Uterus (tissue), 4 donors: ENCODE results near the gene OCIAD1. TPM values are rescaled to one million over a fixed set of nuclear protein-coding genes. Genes with fewer than 3 reads are reported as not detected.

Source experiments
- DNase-seq, 2 donors: peaks; one replicate each; pipeline ENCODE4 v3.0.0-alpha.2; 2019 to 2020
- H3K27ac ChIP-seq, 2 donors: fragments of 200-600 bp; sonication (generic); 1 replicate in 1 of 2; 2 replicates in 1 of 2; pipeline ENCODE4 v1.5.1; 2016 to 2018
- H3K27me3 ChIP-seq, 2 donors: fragments of 200-600 bp; sonication (generic); one replicate each; pipeline ENCODE4 v1.5.1; 2018 to 2019; ENCODE audit warnings: control low read depth in 1 of 2
- H3K36me3 ChIP-seq, 2 donors: fragments of 200-600 bp; sonication (generic); one replicate each; pipeline ENCODE4 v1.5.1; 2019; ENCODE audit warnings: control low read depth in 1 of 2
- H3K4me1 ChIP-seq, 2 donors: fragments of 200-600 bp; sonication (generic); one replicate each; pipeline ENCODE4 v1.5.1; 2018 to 2019; ENCODE audit warnings: control low read depth in 1 of 2
- H3K4me3 ChIP-seq, 2 donors: fragments of 200-600 bp; sonication (generic); 1 replicate in 1 of 2; 2 replicates in 1 of 2; pipeline ENCODE4 v1.5.1; 2018 to 2019; ENCODE audit warnings: mild to moderate bottlenecking in 1 of 2
- H3K9me3 ChIP-seq, 2 donors: fragments of 200-600 bp; sonication (generic); one replicate each; pipeline ENCODE4 v1.5.1; 2019; ENCODE audit warnings: control low read depth in 1 of 2
- CTCF ChIP-seq, 4 experiments: fragments of 200-600 bp in 2 of 4; fragments of 450-650 bp in 2 of 4; sonication (generic) in 2 of 4; IDR thresholded peaks; one replicate each; pipeline ENCODE4 v1.5.1; 2016 to 2019; ENCODE audit warnings: antibody characterized with exemption in 4 of 4, mild to moderate bottlenecking in 2 of 4, moderate library complexity in 1 of 4
- POLR2A ChIP-seq, 2 donors: fragments of 450-650 bp; IDR thresholded peaks; one replicate each; pipeline ENCODE4 v1.6.1; 2016; ENCODE audit warnings: antibody characterized with exemption in 2 of 2, mild to moderate bottlenecking in 1 of 2, moderate library complexity in 1 of 2
- intact Hi-C: fragments of 100-400 bp; cut with DNase I; formaldehyde crosslinking; loops from one replicate; pipeline ENCODE4 v1.15.1; 2023; ENCODE audit warnings: low total_unique reads
- total RNA-seq, 4 donors: library from RNA; depleted of rRNA in 3 of 4; stranded (reverse); fragments of >200 nt in 3 of 4; gene quantifications; one replicate each; pipeline versions ENCODE4 v1.1.0 to v1.2.4, GENCODE V29; 2014 to 2023
- donor health status: DM: yes; HTN: yes; CAD: no.

OCIAD1 gene
- total RNA-seq, 4 donors from 2014 or later, result 127 to 683 (median 166) TPM

GRCh38 chr4:48898733-48899431, 68.0 kb downstream of the OCIAD1 start:
- Histone ChIP-seq H3K4me1 (no peaks in the 10 kb centered on the region), H3K4me3 (no peak overlapping the region), H3K36me3 (no peaks in the 10 kb centered on the region), H3K9me3 (no peaks in the 10 kb centered on the region), H3K27me3 (no peaks in the 10 kb centered on the region), H3K27ac (no peak overlapping the region)
- intact Hi-C loops, result no loop called here
- no peak for DNase-seq
- TF ChIP-seq POLR2A (IDR thresholded peaks at IDR 0.05) (no peak), CTCF (IDR thresholded peaks at IDR 0.05) (no peak)

- intact Hi-C loops, result no loop called here
- no peak overlapping the region for H3K27ac ChIP-seq
- no peak for DNase-seq
- H3K9me3 ChIP-seq, result no peaks in the 10 kb centered on the region
- TF ChIP-seq POLR2A (IDR thresholded peaks at IDR 0.05) (no peak), CTCF (IDR thresholded peaks at IDR 0.05) (no peak)
- no peaks in the 10 kb centered on the region for H3K36me3 ChIP-seq
- H3K4me1 ChIP-seq, result no peaks in the 10 kb centered on the region
- H3K4me3 ChIP-seq, result no peak overlapping the region
- no peaks in the 10 kb centered on the region for H3K27me3 ChIP-seq
Observed at GRCh38 chr4:48899432-48899749, 68.5 kb downstream of the OCIAD1 start.

DNA sequence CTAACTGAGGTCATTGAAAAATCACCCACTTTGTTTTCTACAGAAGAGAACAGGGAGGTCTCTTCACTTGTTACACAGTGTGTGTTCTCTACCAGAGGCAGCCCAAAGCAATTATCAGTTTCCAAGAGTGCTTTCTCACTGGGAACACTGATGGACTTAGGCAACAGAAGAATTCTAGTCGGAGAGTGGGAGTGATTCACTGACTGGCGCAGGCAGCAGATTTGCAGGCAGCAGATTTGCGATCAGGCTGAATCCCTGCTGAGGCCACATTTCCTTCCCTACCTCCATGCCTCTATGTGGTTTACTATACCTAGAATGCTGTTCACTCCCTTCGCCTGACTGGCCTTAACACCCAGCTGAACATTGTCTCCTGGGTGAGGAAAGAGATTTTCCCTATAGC, 69.1 kb downstream of the OCIAD1 start:
- DNase-seq, result no peak
- TF ChIP-seq CTCF (IDR thresholded peaks at IDR 0.05) (no peak), POLR2A (IDR thresholded peaks at IDR 0.05) (no peak)
- Histone ChIP-seq H3K27me3 (no peaks in the 10 kb centered on the region), H3K4me1 (no peaks in the 10 kb centered on the region), H3K27ac (no peak overlapping the region), H3K36me3 (no peaks in the 10 kb centered on the region), H3K4me3 (no peak overlapping the region), H3K9me3 (no peaks in the 10 kb centered on the region)
- intact Hi-C loops, result no loop called here

DNA sequence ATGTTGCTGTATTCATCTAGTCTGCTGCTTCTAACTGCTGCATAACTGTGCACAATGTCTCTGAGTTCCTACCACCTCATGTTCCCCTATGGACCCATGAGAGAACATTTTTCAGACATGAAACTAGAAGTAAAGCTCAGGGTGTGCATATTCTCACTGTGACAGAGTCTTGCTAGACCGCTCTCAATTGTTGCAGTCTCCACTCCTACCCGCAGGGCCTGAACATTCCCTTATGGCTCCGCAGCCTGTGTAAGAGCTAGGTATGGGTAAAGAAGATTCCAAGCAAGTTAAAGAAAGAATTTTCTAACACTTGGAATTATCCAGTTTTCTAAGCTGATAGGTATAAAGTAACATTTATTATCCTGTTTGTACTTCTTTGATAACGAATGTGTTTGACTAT, 70.3 kb downstream of the OCIAD1 start:
- no peaks in the 10 kb centered on the region for H3K36me3 ChIP-seq
- no peaks in the 10 kb centered on the region for H3K27me3 ChIP-seq
- H3K27ac ChIP-seq, result no peak overlapping the region
- H3K4me3 ChIP-seq, result no peak overlapping the region
- intact Hi-C loops, result no loop called here
- TF ChIP-seq CTCF (IDR thresholded peaks at IDR 0.05) (no peak), POLR2A (IDR thresholded peaks at IDR 0.05) (no peak)
- no peak for DNase-seq
- H3K4me1 ChIP-seq, result no peaks in the 10 kb centered on the region
- H3K9me3 ChIP-seq, result no peaks in the 10 kb centered on the region

DNA sequence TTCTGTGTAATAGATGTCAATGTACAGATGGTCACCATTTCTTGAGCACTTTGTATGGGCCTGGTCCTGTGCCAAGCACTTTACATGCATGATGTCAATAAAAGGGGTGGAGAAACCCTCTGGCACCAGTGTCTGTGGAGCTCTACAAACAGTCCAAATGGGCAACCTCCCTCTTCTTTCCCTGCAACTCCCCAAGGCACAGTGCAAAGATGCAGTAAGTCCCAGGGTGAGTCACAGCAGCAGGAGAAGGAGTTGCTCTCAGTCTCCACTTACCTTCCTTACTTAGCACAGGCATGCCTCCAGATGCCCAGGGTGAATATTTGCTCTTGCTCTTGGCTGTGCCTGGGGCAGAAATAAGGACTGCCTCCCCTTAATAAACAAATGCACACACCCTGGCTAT, 71.4 kb downstream of the OCIAD1 start:
- Histone ChIP-seq H3K36me3 (no peaks in the 10 kb centered on the region), H3K27ac (no peak overlapping the region), H3K4me3 (no peak overlapping the region), H3K4me1 (no peaks in the 10 kb centered on the region), H3K27me3 (no peaks in the 10 kb centered on the region), H3K9me3 (no peaks in the 10 kb centered on the region)
- intact Hi-C loops, result no loop called here
- no peak for TF ChIP-seq CTCF (IDR thresholded peaks at IDR 0.05)
- DNase-seq, result no peak
